Naive B cell (primary cell): ENCODE data around the gene ADORA2A. TPM values are rescaled to one million over a fixed set of nuclear protein-coding genes. Genes with fewer than 3 reads are reported as not detected.

ENCODE experiments used
- ATAC-seq, 2 donors: fragments of 150-1000 bp; cut with Tn5 transposase; 2 replicates each; pipeline ENCODE4 v1.10.0; 2021; ENCODE audit warnings: low read depth in 2 of 2, mild to moderate bottlenecking in 2 of 2, moderate library complexity in 2 of 2
- DNase-seq: peaks from one replicate; pipeline ENCODE4 v3.0.0; 2022
- H3K27ac Mint-ChIP-seq, 6 donors: one replicate each; pipeline ENCODE4 v1.8.0; 2020 to 2022; ENCODE audit warnings: mild to moderate bottlenecking in 6 of 6, mixed read lengths in 6 of 6, moderate library complexity in 5 of 6, inconsistent platforms in 2 of 6
- H3K27me3 Mint-ChIP-seq, 3 donors: one replicate each; pipeline ENCODE4 v1.8.0; 2021 to 2022; ENCODE audit warnings: mixed read lengths in 3 of 3, mild to moderate bottlenecking in 1 of 3
- H3K36me3 Mint-ChIP-seq, 2 donors: one replicate each; pipeline ENCODE4 v1.8.0; 2020 to 2022; ENCODE audit warnings: mixed read lengths in 2 of 2, inconsistent platforms in 1 of 2, mild to moderate bottlenecking in 1 of 2
- H3K4me1 Mint-ChIP-seq, 3 donors: one replicate each; pipeline ENCODE4 v1.8.0; 2020 to 2022; ENCODE audit warnings: mixed read lengths in 3 of 3, inconsistent platforms in 1 of 3, mild to moderate bottlenecking in 1 of 3, moderate library complexity in 1 of 3
- H3K4me3 Mint-ChIP-seq, 8 donors: one replicate each; pipeline ENCODE4 v1.8.0; 2020 to 2022; ENCODE audit warnings: mild to moderate bottlenecking in 8 of 8, mixed read lengths in 8 of 8, moderate library complexity in 8 of 8, inconsistent platforms in 2 of 8
- H3K9me3 Mint-ChIP-seq, 7 donors: one replicate each; pipeline ENCODE4 v1.8.0; 2020 to 2022; ENCODE audit warnings: mixed read lengths in 7 of 7, mild to moderate bottlenecking in 5 of 7, inconsistent platforms in 2 of 7, moderate library complexity in 1 of 7
- polyA plus RNA-seq, 6 donors: library from polyadenylated mRNA; unstranded; fragments of 300-500 nt; fragmentation: Illumina TruSeq; gene quantifications; one replicate each; pipeline ENCODE4 v1.2.3, GENCODE V29; 2021; ENCODE audit warnings: low read depth in 6 of 6

The ADORA2A gene
- polyA plus RNA-seq, 6 donors from 2014 or later: 43.9 to 79.9 (median 52.5) TPM

DNA sequence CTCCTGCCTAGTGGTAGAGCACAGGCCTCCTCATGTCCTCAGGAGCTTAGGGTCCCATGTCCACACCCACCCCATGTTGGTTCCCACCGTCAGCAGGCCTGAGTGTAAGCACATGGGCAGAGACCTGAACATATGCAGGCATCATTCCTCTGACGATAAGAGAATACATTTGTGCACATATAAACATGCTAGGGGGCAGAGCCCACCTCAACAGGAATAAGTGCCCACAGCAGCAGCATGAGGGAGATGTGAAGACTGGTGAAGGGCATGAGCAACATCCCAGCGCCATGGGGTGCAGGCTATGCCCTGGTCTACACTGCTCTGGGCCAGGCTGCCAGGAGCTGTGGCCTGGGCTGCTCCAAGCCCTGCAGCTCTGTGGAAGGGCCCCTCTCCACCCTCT is 16.9 kb downstream of the ADORA2A start:
- DNase-seq (no peak), ATAC-seq (no peak)
- Mint-ChIP-seq H3K4me3 (no peak overlapping the region), H3K9me3 (no peaks in the 10 kb centered on the region), H3K36me3 (peaks cover 6 to 9% of the 10 kb centered on the region in 2 donors), H3K27ac (peak overlapping the region in 1 of 6 donors; percentile 47), H3K27me3 (no peaks in the 10 kb centered on the region), H3K4me1 (peaks cover 14 to 42% (median 40%) of the 10 kb centered on the region in 3 donors)

DNA sequence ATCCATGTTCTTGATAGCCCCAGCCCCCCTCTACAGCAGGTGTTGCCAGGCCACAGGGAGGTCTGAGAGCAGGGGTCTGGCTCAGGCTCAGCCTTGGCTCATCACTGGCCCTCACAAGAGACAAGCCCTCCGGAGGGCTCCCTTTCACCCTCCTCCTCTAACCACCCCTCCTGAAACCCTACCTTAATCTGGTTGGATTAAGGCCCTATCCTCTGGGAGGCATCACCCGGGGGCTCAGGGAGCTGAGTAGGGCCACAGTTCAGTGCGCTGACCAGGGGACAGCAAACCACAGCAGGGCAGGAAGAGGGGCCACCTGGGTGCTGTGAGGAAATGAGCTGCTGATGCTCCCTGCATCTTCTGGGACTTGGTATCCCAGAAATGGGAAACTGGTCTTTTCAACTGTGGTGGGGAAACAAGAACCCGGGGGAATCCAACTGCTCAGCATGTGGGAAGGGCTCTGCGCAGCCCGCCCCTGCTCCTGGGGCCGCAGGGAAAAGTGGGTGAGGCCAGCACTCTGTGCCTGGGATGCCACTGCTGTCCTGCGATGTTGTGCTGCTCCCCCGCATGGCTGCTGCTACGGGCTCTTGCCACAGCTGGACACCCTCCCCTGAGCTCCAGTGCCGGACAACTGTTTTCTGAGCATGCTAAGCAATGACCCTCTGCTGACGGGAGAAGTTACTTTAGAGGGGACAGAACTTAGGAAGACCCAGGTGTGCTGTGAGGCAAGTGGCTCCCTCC is 17.5 kb downstream of the ADORA2A start:
- no peak for DNase-seq
- Mint-ChIP-seq H3K27me3 (no peaks in the 10 kb centered on the region), H3K9me3 (no peaks in the 10 kb centered on the region), H3K27ac (peak overlapping the region in 1 of 6 donors; percentile 27), H3K36me3 (peaks cover 6 to 9% of the 10 kb centered on the region in 2 donors), H3K4me1 (peaks cover 19 to 46% (median 41%) of the 10 kb centered on the region in 3 donors), H3K4me3 (no peak overlapping the region)
- ATAC-seq: no peak

DNA sequence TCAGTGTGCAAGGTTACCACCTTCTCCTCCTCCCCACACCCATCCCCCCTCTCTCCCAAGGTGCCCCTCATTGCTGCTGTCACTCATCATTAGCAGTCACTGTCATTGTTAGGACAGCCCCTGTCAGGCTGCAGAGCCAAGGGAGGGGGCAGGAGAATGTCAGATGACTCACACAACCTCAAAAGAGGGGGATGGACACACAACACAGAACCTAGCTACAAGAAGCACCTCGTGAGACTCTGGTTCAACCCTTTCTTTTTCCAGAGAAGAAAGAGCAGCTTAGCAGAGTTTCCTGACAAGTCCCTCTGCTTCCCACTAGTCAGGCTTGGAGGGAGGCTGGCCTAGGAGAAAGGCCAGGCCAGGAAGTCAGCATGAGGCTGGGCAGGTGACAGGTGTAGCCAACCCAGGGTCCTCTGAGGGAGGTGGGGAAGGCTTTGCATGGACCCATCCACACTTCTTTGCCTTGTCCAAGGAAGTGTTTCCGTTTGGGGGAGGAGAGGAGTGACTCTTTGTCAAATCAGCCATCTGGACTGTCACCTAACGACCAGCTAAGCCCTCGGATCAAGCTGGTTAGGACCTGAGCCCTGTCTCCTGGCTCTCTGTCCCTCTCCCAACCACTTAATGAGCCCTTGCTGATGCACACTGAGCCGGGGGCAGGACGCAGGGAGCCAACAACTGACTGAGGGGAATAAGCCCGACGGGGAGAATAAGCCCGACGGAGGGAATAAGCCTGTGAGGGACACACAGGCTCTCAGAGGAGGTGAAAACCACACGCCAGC is 18.3 kb downstream of the ADORA2A start:
- ATAC-seq (no peak), DNase-seq (no peak)
- peak overlapping the region in 3 of 6 donors; percentile 15 to 77 (median 54) for H3K27ac Mint-ChIP-seq
- no peaks in the 10 kb centered on the region for H3K9me3 Mint-ChIP-seq
- peaks cover 5 to 7% of the 10 kb centered on the region in 2 donors for H3K36me3 Mint-ChIP-seq
- H3K4me1 Mint-ChIP-seq: peaks cover 25 to 50% (median 43%) of the 10 kb centered on the region in 3 donors
- H3K27me3 Mint-ChIP-seq: no peaks in the 10 kb centered on the region
- H3K4me3 Mint-ChIP-seq: no peak overlapping the region

GRCh38 chr22:24446260-24446611 is 18.8 kb downstream of the ADORA2A start:
- Mint-ChIP-seq H3K9me3 (peaks cover 0 to 2% (median 0%) of the 10 kb centered on the region in 7 donors), H3K4me1 (peaks cover 22 to 46% (median 40%) of the 10 kb centered on the region in 3 donors)

DNA sequence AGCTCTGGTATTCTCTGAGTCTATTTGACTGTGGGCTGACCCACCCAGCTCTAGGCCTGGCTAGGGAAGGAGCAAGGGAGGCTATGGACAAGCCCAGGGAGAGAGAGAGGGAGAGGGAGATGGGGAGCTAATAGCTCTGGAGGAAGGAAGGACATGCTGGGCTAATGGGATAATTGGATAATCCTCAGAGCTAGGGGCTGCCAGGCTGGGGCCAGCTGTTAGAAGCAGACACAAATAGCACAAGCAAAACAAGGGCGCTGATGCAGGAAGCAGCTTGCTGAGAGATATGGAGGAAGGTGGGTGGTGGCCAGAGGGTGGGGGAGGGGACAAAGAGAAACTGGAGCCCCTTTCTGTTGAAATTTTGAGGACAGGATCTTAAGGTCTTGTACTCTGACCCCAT is 23.2 kb downstream of the ADORA2A start:
- ATAC-seq (no peak), DNase-seq (no peak)
- Mint-ChIP-seq H3K9me3 (peaks cover 0 to 4% (median 0%) of the 10 kb centered on the region in 7 donors), H3K36me3 (no peaks in the 10 kb centered on the region), H3K27ac (peak overlapping the region in 4 of 6 donors; percentile 43 to 90 (median 80)), H3K4me1 (peaks cover 22 to 27% (median 23%) of the 10 kb centered on the region in 3 donors), H3K4me3 (peak overlapping the region in 3 of 8 donors; percentile 4 to 56 (median 45)), H3K27me3 (no peaks in the 10 kb centered on the region)

More at GRCh38 chr22:24446260-24446611, 18.8 kb downstream of the ADORA2A start:
- DNase-seq: no peak
- H3K27me3 Mint-ChIP-seq: no peaks in the 10 kb centered on the region
- peak overlapping the region in 1 of 6 donors; percentile 77 for H3K27ac Mint-ChIP-seq
- peaks cover 0 to 1% of the 10 kb centered on the region in 2 donors for H3K36me3 Mint-ChIP-seq
- H3K4me3 Mint-ChIP-seq: no peak overlapping the region
- no peak for ATAC-seq

DNA sequence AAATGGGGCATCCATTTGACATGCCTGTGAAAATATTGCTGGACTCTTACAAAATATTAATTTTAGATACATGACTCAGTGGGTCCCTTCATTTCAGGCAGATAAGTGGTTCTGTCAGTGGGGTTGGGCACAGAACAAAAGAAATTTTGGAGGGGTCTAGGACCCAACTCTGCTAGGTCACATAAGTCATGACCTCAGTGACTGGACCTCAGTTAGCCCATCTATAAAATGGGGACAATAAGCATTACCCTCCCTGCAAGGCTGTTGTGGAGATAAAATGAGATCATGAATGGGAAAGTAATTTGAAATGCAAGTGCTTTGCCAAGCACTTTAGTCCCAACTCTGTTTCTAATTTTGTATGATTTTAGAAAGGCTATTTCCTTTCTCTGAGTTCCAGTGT is 23.8 kb downstream of the ADORA2A start:
- Mint-ChIP-seq H3K36me3 (no peaks in the 10 kb centered on the region), H3K4me3 (peak overlapping the region in 1 of 8 donors; percentile 9), H3K27me3 (no peaks in the 10 kb centered on the region), H3K4me1 (peaks cover 23 to 28% (median 27%) of the 10 kb centered on the region in 3 donors), H3K9me3 (peaks cover 0 to 4% (median 0%) of the 10 kb centered on the region in 7 donors), H3K27ac (no peak overlapping the region)
- no peak for ATAC-seq
- DNase-seq: no peak

GRCh38 chr22:24453853-24454252 is 26.5 kb downstream of the ADORA2A start:
- Mint-ChIP-seq H3K27ac (no peak overlapping the region), H3K4me3 (no peak overlapping the region), H3K27me3 (no peaks in the 10 kb centered on the region), H3K4me1 (peaks cover 18 to 23% (median 19%) of the 10 kb centered on the region in 3 donors), H3K9me3 (peaks cover 0 to 4% (median 0%) of the 10 kb centered on the region in 7 donors), H3K36me3 (no peaks in the 10 kb centered on the region)
- DNase-seq (no peak), ATAC-seq (no peak)

- Mint-ChIP-seq H3K4me1 (peaks cover 10 to 20% (median 12%) of the 10 kb centered on the region in 3 donors), H3K36me3 (no peaks in the 10 kb centered on the region), H3K9me3 (peaks cover 0 to 4% (median 0%) of the 10 kb centered on the region in 7 donors), H3K4me3 (no peak overlapping the region), H3K27me3 (no peaks in the 10 kb centered on the region), H3K27ac (peak overlapping the region in 1 of 6 donors; percentile 38)
- ATAC-seq (no peak), DNase-seq (no peak)
These were observed 27.6 kb downstream of the ADORA2A start for GRCh38 chr22:24455039-24455438.

DNA sequence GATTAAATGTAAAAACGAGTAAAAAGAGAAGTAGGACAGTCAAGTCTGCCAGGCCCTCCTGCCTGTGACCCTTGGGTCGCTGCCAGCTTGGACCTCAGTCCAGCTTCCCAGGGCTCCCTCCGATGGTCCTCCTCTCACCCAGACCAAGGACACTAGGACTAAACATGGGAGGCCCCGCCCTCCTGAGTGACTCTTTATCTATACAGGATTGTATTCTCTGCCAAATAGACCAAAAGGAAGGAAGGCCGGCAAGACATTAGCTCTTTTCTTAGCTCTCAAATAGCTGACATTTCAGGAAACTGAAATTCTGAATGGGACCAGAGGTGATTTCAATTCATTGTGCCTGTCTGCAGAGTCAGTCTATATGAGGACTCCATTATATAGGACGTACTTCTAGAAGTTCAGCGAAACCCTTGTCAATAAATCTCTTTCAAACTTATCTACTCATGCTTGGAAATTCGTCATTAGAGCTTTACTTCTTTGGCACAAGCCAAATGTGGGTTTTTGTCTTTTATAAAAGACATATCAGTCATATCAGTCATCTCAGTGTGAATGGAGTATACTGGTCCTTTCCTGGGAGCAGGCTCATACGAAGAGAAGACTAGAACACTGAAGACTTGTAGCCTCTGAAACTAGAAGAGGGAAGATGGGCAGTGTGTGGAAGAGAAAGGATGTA is 28.5 kb downstream of the ADORA2A start:
- Mint-ChIP-seq H3K27ac (peak overlapping the region in 3 of 6 donors; percentile 45 to 91 (median 83)), H3K27me3 (no peaks in the 10 kb centered on the region), H3K4me1 (peaks cover 2 to 12% (median 5%) of the 10 kb centered on the region in 3 donors), H3K9me3 (peaks cover 0 to 4% (median 0%) of the 10 kb centered on the region in 7 donors), H3K36me3 (no peaks in the 10 kb centered on the region), H3K4me3 (no peak overlapping the region)
- ATAC-seq (no peak), DNase-seq (no peak)

GRCh38 chr22:24457894-24458420 is 30.6 kb downstream of the ADORA2A start:
- Mint-ChIP-seq H3K9me3 (peaks cover 0 to 2% (median 0%) of the 10 kb centered on the region in 7 donors), H3K4me1 (peaks cover 13 to 18% (median 18%) of the 10 kb centered on the region in 3 donors), H3K27me3 (no peaks in the 10 kb centered on the region), H3K27ac (peak overlapping the region in 1 of 6 donors; percentile 34), H3K36me3 (peaks cover 0 to 8% of the 10 kb centered on the region in 2 donors), H3K4me3 (peak overlapping the region in 1 of 8 donors; percentile 56)
- no peak for ATAC-seq
- DNase-seq: no peak

DNA sequence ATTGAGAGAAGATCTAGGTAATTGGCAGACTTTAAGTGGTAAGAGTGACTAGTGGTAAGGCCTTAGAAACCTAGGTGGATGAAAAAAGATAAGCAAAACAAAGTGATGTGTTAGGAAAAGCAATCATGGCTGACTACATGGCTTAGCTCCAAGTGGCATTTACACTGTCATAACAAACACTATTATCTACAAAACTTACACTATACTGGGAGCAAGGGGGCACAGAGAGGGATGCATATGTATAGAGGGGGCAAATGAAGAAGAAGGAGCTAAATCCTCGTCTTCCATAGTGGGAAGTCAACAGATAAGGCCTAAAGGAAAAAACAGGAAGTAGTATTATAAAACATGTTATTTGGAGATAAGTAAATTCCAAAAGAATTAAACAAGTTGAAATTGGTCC is 32.5 kb downstream of the ADORA2A start:
- ATAC-seq (no peak), DNase-seq (no peak)
- Mint-ChIP-seq H3K4me3 (no peak overlapping the region), H3K27ac (peak overlapping the region in 1 of 6 donors; percentile 54), H3K27me3 (no peaks in the 10 kb centered on the region), H3K36me3 (peaks cover 0 to 8% of the 10 kb centered on the region in 2 donors), H3K4me1 (peaks cover 23 to 25% (median 24%) of the 10 kb centered on the region in 3 donors), H3K9me3 (peaks cover 0 to 6% (median 1%) of the 10 kb centered on the region in 7 donors)

GRCh38 chr22:24460418-24461089 is 33.2 kb downstream of the ADORA2A start:
- Mint-ChIP-seq H3K36me3 (peaks cover 0 to 8% of the 10 kb centered on the region in 2 donors), H3K9me3 (peaks cover 0 to 6% (median 1%) of the 10 kb centered on the region in 7 donors), H3K4me1 (peaks cover 23 to 25% (median 24%) of the 10 kb centered on the region in 3 donors), H3K27ac (peak overlapping the region in 3 of 6 donors; percentile 29 to 78 (median 78)), H3K27me3 (no peaks in the 10 kb centered on the region), H3K4me3 (no peak overlapping the region)
- ATAC-seq: no peak
- no peak for DNase-seq
